NB4 (cell line): ENCODE measurements around the gene TMEM184A.

Source experiments
- POLR2A ChIP-seq: IDR thresholded peaks from 2 replicates; pipeline ENCODE4 v1.6.1; 2011; ENCODE audit warnings: mild to moderate bottlenecking; ENCODE audit not compliant: insufficient read length; ENCODE audit errors: extremely low read depth
- TF ChIP-seq, protein P1 (sequence below): IDR thresholded peaks from one replicate; pipeline ENCODE4 v1.5.1; 2012; ENCODE audit warnings: low read depth, low read length

DNA sequence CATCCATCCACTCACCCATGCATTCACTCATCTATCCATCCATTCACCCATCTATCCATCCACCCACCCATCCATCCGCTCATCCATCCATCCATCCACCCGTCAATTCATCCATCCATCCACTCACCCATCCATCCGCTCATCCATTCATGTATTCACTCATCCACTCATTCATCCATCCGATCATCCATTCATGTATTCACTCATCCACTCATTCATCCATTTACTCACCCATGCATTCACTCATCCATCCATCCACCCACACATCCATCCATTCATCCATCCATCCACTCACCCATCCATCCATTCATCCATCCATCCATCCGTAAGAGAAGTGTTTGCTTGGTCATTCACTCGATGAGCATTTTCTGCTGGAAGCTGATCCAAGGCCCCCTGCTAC, 22.5 kb upstream of the TMEM184A start:
- TF ChIP-seq, protein P1, sequence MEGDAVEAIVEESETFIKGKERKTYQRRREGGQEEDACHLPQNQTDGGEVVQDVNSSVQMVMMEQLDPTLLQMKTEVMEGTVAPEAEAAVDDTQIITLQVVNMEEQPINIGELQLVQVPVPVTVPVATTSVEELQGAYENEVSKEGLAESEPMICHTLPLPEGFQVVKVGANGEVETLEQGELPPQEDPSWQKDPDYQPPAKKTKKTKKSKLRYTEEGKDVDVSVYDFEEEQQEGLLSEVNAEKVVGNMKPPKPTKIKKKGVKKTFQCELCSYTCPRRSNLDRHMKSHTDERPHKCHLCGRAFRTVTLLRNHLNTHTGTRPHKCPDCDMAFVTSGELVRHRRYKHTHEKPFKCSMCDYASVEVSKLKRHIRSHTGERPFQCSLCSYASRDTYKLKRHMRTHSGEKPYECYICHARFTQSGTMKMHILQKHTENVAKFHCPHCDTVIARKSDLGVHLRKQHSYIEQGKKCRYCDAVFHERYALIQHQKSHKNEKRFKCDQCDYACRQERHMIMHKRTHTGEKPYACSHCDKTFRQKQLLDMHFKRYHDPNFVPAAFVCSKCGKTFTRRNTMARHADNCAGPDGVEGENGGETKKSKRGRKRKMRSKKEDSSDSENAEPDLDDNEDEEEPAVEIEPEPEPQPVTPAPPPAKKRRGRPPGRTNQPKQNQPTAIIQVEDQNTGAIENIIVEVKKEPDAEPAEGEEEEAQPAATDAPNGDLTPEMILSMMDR: no peak
- TF ChIP-seq POLR2A: no peak
